Cardiac muscle cell (in vitro differentiated cells and primary cell): Measurements from ENCODE around the gene PDZRN3. TPM values are rescaled to one million over a fixed set of nuclear protein-coding genes. Genes with fewer than 3 reads are reported as not detected.
A peak's percentile ranks its signal among the peaks of the same experiment; 100 is the strongest.

ENCODE experiments used
- DNase-seq, 2 donors: peaks; one replicate each; pipeline versions ENCODE4 v3.0.0 to v3.0.0-alpha.2; 2010 to 2017; ENCODE audit warnings: low read depth in 1 of 2, low spot score in 1 of 2
- H3K27ac ChIP-seq: fragments of 200-600 bp; sonication (generic); 2 replicates; pipeline ENCODE4 v1.5.1; 2016
- H3K27me3 ChIP-seq: fragments of 200-600 bp; sonication (generic); 2 replicates; pipeline ENCODE4 v1.6.0; 2016; ENCODE audit warnings: control low read depth
- H3K36me3 ChIP-seq: fragments of 200-600 bp; sonication (generic); 2 replicates; pipeline ENCODE4 v1.5.1; 2016; ENCODE audit warnings: control low read depth
- H3K4me1 ChIP-seq: fragments of 200-600 bp; sonication (generic); 2 replicates; pipeline ENCODE4 v1.8.1; 2017; ENCODE audit warnings: low read depth, mild to moderate bottlenecking, mixed run types
- H3K4me3 ChIP-seq: fragments of 200-600 bp; sonication (generic); 2 replicates; pipeline ENCODE4 v1.5.1; 2016; ENCODE audit warnings: mild to moderate bottlenecking
- H3K9me3 ChIP-seq: fragments of 200-600 bp; sonication (generic); 2 replicates; pipeline ENCODE4 v1.5.1; 2017; ENCODE audit warnings: low read depth, mild to moderate bottlenecking, control low read depth
- polyA plus RNA-seq: library from polyadenylated mRNA; unstranded; fragments of >200 nt; fragmentation: Nextera tagmentation; extraction: Ambion mirVana; gene quantifications from 2 replicates; pipeline ENCODE4 v1.2.1, GENCODE V29; 2016
- total RNA-seq: library from RNA; depleted of rRNA; stranded (reverse); fragments of >200 nt; gene quantifications from 2 replicates; pipeline ENCODE4 v1.2.3, GENCODE V29; 2016
- TF ChIP-seq, protein P1 (sequence below): IDR thresholded peaks from 2 replicates; pipeline ENCODE4 v1.5.1; 2012; ENCODE audit warnings: low read depth, mild to moderate bottlenecking, low read length

Gene PDZRN3
- total and polyA plus RNA-seq, 2 experiments from 2014 or later: 63.9 to 94.7 TPM

- Histone ChIP-seq H3K27me3 (no peaks in the 10 kb centered on the region), H3K27ac (no peak overlapping the region), H3K4me1 (peaks cover 29% of the 10 kb centered on the region), H3K9me3 (no peaks in the 10 kb centered on the region), H3K36me3 (no peaks in the 10 kb centered on the region), H3K4me3 (no peak overlapping the region)
- TF ChIP-seq, protein P1, sequence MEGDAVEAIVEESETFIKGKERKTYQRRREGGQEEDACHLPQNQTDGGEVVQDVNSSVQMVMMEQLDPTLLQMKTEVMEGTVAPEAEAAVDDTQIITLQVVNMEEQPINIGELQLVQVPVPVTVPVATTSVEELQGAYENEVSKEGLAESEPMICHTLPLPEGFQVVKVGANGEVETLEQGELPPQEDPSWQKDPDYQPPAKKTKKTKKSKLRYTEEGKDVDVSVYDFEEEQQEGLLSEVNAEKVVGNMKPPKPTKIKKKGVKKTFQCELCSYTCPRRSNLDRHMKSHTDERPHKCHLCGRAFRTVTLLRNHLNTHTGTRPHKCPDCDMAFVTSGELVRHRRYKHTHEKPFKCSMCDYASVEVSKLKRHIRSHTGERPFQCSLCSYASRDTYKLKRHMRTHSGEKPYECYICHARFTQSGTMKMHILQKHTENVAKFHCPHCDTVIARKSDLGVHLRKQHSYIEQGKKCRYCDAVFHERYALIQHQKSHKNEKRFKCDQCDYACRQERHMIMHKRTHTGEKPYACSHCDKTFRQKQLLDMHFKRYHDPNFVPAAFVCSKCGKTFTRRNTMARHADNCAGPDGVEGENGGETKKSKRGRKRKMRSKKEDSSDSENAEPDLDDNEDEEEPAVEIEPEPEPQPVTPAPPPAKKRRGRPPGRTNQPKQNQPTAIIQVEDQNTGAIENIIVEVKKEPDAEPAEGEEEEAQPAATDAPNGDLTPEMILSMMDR: no peak
- DNase-seq: no peak
Observed at GRCh38 chr3:73448761-73449301, 175.9 kb downstream of the PDZRN3 start.

GRCh38 chr3:73448041-73448440 lies 176.7 kb downstream of the PDZRN3 start:
- H3K27ac ChIP-seq: no peak overlapping the region
- peaks cover 29% of the 10 kb centered on the region for H3K4me1 ChIP-seq
- no peaks in the 10 kb centered on the region for H3K27me3 ChIP-seq
- H3K4me3 ChIP-seq: no peak overlapping the region
- TF ChIP-seq, protein P1: no peak
- H3K36me3 ChIP-seq: no peaks in the 10 kb centered on the region
- no peak for DNase-seq
- no peaks in the 10 kb centered on the region for H3K9me3 ChIP-seq

DNA sequence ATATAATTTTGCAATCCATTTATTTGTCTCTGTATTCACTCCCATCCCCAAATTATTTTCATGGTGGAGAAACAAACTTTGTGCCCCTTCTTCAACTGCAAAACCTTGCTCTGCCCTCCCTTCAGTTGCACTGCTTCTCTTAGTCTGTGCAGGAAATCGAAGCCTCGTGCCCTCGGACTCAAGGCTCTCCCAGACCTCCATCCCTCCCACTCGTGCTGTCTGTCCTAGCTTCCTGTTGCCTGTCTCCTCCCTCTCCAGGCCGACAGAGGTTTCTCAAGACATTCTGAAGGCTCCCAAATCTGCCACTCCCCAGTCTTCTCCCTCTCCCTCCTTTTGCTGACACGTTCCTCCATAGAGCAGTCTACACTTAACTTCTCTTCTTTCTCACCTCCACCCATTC lies 177.6 kb downstream of the PDZRN3 start:
- Histone ChIP-seq H3K4me3 (no peak overlapping the region), H3K27me3 (no peaks in the 10 kb centered on the region), H3K4me1 (peaks cover 24% of the 10 kb centered on the region), H3K27ac (no peak overlapping the region), H3K36me3 (no peaks in the 10 kb centered on the region), H3K9me3 (no peaks in the 10 kb centered on the region)
- peak in 1 of 2 donors; percentile 57 for DNase-seq
- TF ChIP-seq, protein P1: no peak

DNA sequence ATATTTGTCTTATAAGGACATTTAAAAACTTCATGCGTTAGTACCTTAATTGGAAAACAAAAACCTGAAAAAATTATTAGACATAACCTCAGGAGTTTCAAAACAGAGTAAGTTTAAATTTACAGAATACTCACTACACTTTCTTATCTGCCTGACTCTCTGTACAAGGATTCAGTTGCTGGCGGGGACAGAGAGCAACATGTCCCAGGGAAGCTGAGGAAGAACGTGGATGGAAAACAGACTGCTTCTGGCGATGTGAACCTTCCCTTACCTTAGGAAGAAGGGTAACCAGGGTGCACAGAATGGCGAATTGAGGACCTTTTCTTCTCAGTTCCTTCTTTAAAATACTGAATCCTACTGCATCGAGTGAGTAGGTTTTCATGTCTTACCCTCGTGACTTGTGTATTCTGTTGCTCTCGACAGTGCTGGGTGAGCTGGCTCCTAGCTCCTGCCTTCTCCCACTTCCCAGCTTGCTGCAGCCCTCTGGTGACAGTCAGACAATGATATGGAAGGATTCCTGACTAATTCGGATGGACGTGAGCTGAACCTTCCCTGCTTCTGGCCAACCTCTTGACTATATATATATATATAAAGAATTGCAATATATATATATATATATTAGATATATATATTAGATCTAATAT lies 178.2 kb downstream of the PDZRN3 start:
- H3K9me3 ChIP-seq: no peaks in the 10 kb centered on the region
- DNase-seq: peak in 1 of 2 donors; percentile 25
- H3K27me3 ChIP-seq: no peaks in the 10 kb centered on the region
- H3K27ac ChIP-seq: peak overlapping the region; percentile 6
- H3K4me3 ChIP-seq: no peak overlapping the region
- H3K36me3 ChIP-seq: no peaks in the 10 kb centered on the region
- peaks cover 19% of the 10 kb centered on the region for H3K4me1 ChIP-seq
- TF ChIP-seq, protein P1: no peak

- no peaks in the 10 kb centered on the region for H3K36me3 ChIP-seq
- H3K4me3 ChIP-seq: no peak overlapping the region
- H3K27ac ChIP-seq: no peak overlapping the region
- no peaks in the 10 kb centered on the region for H3K9me3 ChIP-seq
- peaks cover 21% of the 10 kb centered on the region for H3K4me1 ChIP-seq
- no peak for DNase-seq
- TF ChIP-seq, protein P1: no peak
- no peaks in the 10 kb centered on the region for H3K27me3 ChIP-seq
Observed at GRCh38 chr3:73442886-73443285, 181.9 kb downstream of the PDZRN3 start.
